OCI-LY7 (cell line): ENCODE results near the gene PELI1.

Experiments used
- EZH2phosphoT487 ChIP-seq: fragments of 200-600 bp; sonication (generic); IDR thresholded peaks from 2 replicates; pipeline ENCODE4 v1.6.1; 2018; ENCODE audit warnings: low read depth, borderline replicate concordance, mild to moderate bottlenecking, mixed run types, antibody characterized with exemption, low read length, moderate library complexity, mixed read lengths
- TF ChIP-seq, protein P1 (sequence below): fragments of 200-600 bp; sonication (generic); conservative IDR thresholded peaks from 2 replicates; pipeline ENCODE4 v1.5.1; 2014; ENCODE audit warnings: mild to moderate bottlenecking, antibody characterized with exemption, low read length, moderate library complexity, mixed read lengths

DNA sequence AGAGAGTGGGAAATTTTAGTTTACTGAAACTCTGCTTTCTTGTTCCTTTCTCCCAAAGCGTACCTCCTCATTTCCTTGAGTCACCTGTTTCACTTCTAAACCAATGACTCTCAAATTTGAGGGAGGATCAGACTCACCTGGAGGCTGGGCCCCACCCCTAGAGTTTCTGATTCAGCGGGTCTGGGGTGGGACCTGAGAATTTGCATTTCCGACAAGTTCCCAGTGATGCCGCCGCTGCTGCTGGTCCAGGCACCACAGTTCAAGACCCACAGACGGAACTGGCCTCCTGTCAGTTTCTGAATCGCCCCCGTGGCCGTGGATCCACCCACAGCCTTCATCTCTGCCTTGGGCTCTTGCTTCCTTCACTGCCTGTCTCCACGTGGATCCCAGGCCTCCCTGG, 44.9 kb upstream of the PELI1 start:
- TF ChIP-seq, protein P1, sequence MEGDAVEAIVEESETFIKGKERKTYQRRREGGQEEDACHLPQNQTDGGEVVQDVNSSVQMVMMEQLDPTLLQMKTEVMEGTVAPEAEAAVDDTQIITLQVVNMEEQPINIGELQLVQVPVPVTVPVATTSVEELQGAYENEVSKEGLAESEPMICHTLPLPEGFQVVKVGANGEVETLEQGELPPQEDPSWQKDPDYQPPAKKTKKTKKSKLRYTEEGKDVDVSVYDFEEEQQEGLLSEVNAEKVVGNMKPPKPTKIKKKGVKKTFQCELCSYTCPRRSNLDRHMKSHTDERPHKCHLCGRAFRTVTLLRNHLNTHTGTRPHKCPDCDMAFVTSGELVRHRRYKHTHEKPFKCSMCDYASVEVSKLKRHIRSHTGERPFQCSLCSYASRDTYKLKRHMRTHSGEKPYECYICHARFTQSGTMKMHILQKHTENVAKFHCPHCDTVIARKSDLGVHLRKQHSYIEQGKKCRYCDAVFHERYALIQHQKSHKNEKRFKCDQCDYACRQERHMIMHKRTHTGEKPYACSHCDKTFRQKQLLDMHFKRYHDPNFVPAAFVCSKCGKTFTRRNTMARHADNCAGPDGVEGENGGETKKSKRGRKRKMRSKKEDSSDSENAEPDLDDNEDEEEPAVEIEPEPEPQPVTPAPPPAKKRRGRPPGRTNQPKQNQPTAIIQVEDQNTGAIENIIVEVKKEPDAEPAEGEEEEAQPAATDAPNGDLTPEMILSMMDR: no peak
- TF ChIP-seq EZH2phosphoT487: no peak
